OCI-LY1 (cell line): Measurements from ENCODE around the gene CFAP97D2.

Experiments
- H2AFZ ChIP-seq: fragments of 200-600 bp; sonication (generic), shearing (Covaris generic); 2 replicates; pipeline ENCODE4 v1.6.0; 2014; ENCODE audit warnings: antibody characterized with exemption, mild to moderate bottlenecking, low read length
- H3F3A ChIP-seq: fragments of 200-600 bp; sonication (generic), shearing (Covaris generic); 2 replicates; pipeline ENCODE4 v1.6.0; 2014; ENCODE audit warnings: mild to moderate bottlenecking, antibody characterized with exemption, low read length, moderate library complexity; ENCODE audit not compliant: insufficient read depth
- H3K27ac ChIP-seq: fragments of 200-600 bp; sonication (generic); 2 replicates; pipeline ENCODE4 v1.5.1; 2014; ENCODE audit warnings: low read length, mixed run types, mild to moderate bottlenecking, low read depth; ENCODE audit not compliant: poor library complexity, severe bottlenecking
- H3K27me3 ChIP-seq: fragments of 200-600 bp; sonication (generic); 2 replicates; pipeline ENCODE4 v1.6.0; 2014; ENCODE audit warnings: antibody characterized with exemption, mild to moderate bottlenecking, low read length, moderate library complexity; ENCODE audit not compliant: insufficient read depth
- H3K36me3 ChIP-seq: fragments of 200-600 bp; sonication (generic); 2 replicates; pipeline ENCODE4 v1.6.1; 2014; ENCODE audit warnings: mild to moderate bottlenecking, antibody characterized with exemption, low read length, moderate library complexity, mixed read lengths; ENCODE audit not compliant: insufficient read depth
- H3K4me1 ChIP-seq: fragments of 200-600 bp; sonication (generic); 2 replicates; pipeline ENCODE4 v1.5.1; 2014; ENCODE audit warnings: mild to moderate bottlenecking, low read length, moderate library complexity; ENCODE audit not compliant: insufficient read depth, severe bottlenecking
- H3K4me2 ChIP-seq: fragments of 200-600 bp; sonication (generic), shearing (Covaris generic); 2 replicates; pipeline ENCODE4 v1.6.1; 2014; ENCODE audit warnings: low read length
- H3K4me3 ChIP-seq: fragments of 200-600 bp; sonication (generic); 2 replicates; pipeline ENCODE4 v1.5.1; 2014; ENCODE audit warnings: low read length, low read depth, mild to moderate bottlenecking, mixed read lengths; ENCODE audit not compliant: poor library complexity, severe bottlenecking
- H3K79me2 ChIP-seq: fragments of 200-600 bp; shearing (Covaris generic); 2 replicates; pipeline ENCODE4 v1.6.1; 2016; ENCODE audit warnings: mixed run types, low read length, mixed read lengths; ENCODE audit not compliant: insufficient read depth
- H3K9ac ChIP-seq: fragments of 200-600 bp; sonication (generic), shearing (Covaris generic); 2 replicates; pipeline ENCODE4 v1.6.1; 2014; ENCODE audit warnings: mild to moderate bottlenecking, low read length, mixed read lengths
- H3K9me2 ChIP-seq: fragments of 200-600 bp; sonication (generic), shearing (Covaris generic); 2 replicates; pipeline ENCODE4 v1.6.1; 2014; ENCODE audit warnings: low read depth, mild to moderate bottlenecking, low read length, mixed read lengths
- H3K9me3 ChIP-seq: fragments of 200-600 bp; shearing (Covaris generic); 2 replicates; pipeline ENCODE4 v1.6.1; 2014; ENCODE audit warnings: low read length, mixed read lengths
- H4K20me1 ChIP-seq: fragments of 200-600 bp; sonication (generic), shearing (Covaris generic); 2 replicates; pipeline ENCODE4 v1.6.0; 2016; ENCODE audit warnings: mild to moderate bottlenecking, low read length; ENCODE audit not compliant: insufficient read depth
- CTCF ChIP-seq: fragments of 200-600 bp; sonication (generic), shearing (Covaris generic); IDR thresholded peaks from 2 replicates; pipeline ENCODE4 v1.5.1; 2017; ENCODE audit warnings: mild to moderate bottlenecking, antibody characterized with exemption, low read length, moderate library complexity, mixed read lengths
- EZH2 ChIP-seq: fragments of 200-600 bp; sonication (generic), shearing (Covaris generic); IDR thresholded peaks from 2 replicates; pipeline ENCODE4 v1.8.0; 2017; ENCODE audit warnings: borderline replicate concordance, mixed run types, mild to moderate bottlenecking, antibody characterized with exemption, low read length, moderate library complexity, mixed read lengths

CFAP97D2 gene

DNA sequence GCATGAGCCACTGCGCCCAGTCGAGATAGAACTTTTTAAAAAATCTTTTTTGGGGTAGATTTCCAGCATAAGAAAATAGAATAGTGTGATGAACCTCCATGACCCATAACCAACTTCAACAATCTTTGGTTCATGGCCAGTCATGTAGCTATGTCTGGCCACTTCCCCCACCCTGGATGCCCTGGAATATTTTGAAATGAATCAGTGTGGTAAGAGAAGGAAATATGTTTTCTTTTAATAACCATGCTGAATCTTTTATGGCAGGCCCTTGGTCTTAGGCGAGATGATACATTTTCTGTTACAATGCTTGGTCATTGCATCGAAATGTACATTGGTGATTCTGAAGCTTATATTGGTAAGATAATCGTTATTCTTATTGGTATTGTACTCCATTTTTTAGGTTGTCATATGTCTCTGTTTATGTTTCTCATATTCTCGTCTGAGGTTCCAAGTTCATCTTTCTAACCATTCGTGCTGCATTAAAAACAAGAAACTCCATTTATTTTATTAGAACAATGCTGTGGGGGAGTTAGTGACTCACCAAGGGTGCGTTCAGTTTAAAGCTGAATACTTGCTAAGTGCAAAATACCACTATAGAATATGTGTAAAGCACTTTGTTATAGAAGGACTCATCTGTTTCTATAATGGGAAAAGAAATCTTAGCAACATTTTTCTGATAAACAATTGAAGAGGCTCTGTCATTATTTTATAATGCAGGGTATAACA is 86.0 kb downstream of the CFAP97D2 start:
- TF ChIP-seq EZH2: no peak
- TF ChIP-seq CTCF: no peak
- H4K20me1 ChIP-seq: no peaks in the 10 kb centered on the region
- H2AFZ ChIP-seq: no peak overlapping the region
- H3K27ac ChIP-seq: no peak overlapping the region
- H3K4me3 ChIP-seq: no peak overlapping the region
- H3F3A ChIP-seq: no peaks in the 10 kb centered on the region
- H3K27me3 ChIP-seq: no peaks in the 10 kb centered on the region
- no peak overlapping the region for H3K9ac ChIP-seq
- H3K9me2 ChIP-seq: no peaks in the 10 kb centered on the region
- no peaks in the 10 kb centered on the region for H3K4me1 ChIP-seq
- no peaks in the 10 kb centered on the region for H3K9me3 ChIP-seq
- no peaks in the 10 kb centered on the region for H3K79me2 ChIP-seq
- H3K36me3 ChIP-seq: peaks cover 100% of the 10 kb centered on the region
- H3K4me2 ChIP-seq: no peak overlapping the region

GRCh38 chr13:114266241-114266640 is 87.2 kb downstream of the CFAP97D2 start:
- Histone ChIP-seq H3K4me2 (no peak overlapping the region), H2AFZ (no peak overlapping the region), H4K20me1 (no peaks in the 10 kb centered on the region), H3K9me2 (no peaks in the 10 kb centered on the region), H3K9ac (no peak overlapping the region), H3K9me3 (no peaks in the 10 kb centered on the region), H3K79me2 (no peaks in the 10 kb centered on the region), H3K27ac (no peak overlapping the region), H3F3A (no peaks in the 10 kb centered on the region), H3K36me3 (peaks cover 95% of the 10 kb centered on the region), H3K4me3 (no peak overlapping the region), H3K27me3 (no peaks in the 10 kb centered on the region), H3K4me1 (no peaks in the 10 kb centered on the region)
- TF ChIP-seq EZH2 (no peak), CTCF (no peak)

- H3K4me3 ChIP-seq: no peak overlapping the region
- H3K79me2 ChIP-seq: no peaks in the 10 kb centered on the region
- H3K4me2 ChIP-seq: no peak overlapping the region
- H3K4me1 ChIP-seq: no peaks in the 10 kb centered on the region
- H3K36me3 ChIP-seq: peaks cover 88% of the 10 kb centered on the region
- no peak overlapping the region for H2AFZ ChIP-seq
- TF ChIP-seq CTCF: no peak
- no peak for TF ChIP-seq EZH2
- no peaks in the 10 kb centered on the region for H3K9me3 ChIP-seq
- H3F3A ChIP-seq: no peaks in the 10 kb centered on the region
- H3K27me3 ChIP-seq: no peaks in the 10 kb centered on the region
- no peak overlapping the region for H3K27ac ChIP-seq
- no peak overlapping the region for H3K9ac ChIP-seq
- no peaks in the 10 kb centered on the region for H4K20me1 ChIP-seq
- no peaks in the 10 kb centered on the region for H3K9me2 ChIP-seq
Measured at GRCh38 chr13:114268344-114269280, 89.6 kb downstream of the CFAP97D2 start.
